H9 (cell line): ENCODE measurements around the gene GMNN. TPM values are rescaled to one million over a fixed set of nuclear protein-coding genes. Genes with fewer than 3 reads are reported as not detected.

ENCODE experiments used
- DNase-seq: peaks from one replicate; pipeline ENCODE4 v3.0.0-alpha.2; 2017
- H2AFZ ChIP-seq: one replicate; pipeline ENCODE4 v1.6.1; 2013; ENCODE audit warnings: mild to moderate bottlenecking, low read length, control low read depth, moderate library complexity
- H2AK5ac ChIP-seq: 2 replicates; pipeline ENCODE4 v1.6.1; 2013; ENCODE audit warnings: low read length, control low read depth, mixed read lengths; ENCODE audit not compliant: insufficient read length
- H2BK120ac ChIP-seq: one replicate; pipeline ENCODE4 v1.6.1; 2013; ENCODE audit warnings: low read depth, mild to moderate bottlenecking, low read length, control low read depth, inconsistent platforms; ENCODE audit not compliant: poor library complexity, severe bottlenecking
- H2BK12ac ChIP-seq: 2 replicates; pipeline ENCODE4 v1.6.1; 2013; ENCODE audit warnings: low read length, control low read depth, mixed read lengths, low read depth; ENCODE audit not compliant: insufficient read length
- H2BK15ac ChIP-seq: 2 replicates; pipeline ENCODE4 v1.6.1; 2013; ENCODE audit warnings: low read depth, low read length, control low read depth
- H2BK20ac ChIP-seq: one replicate; pipeline ENCODE4 v1.6.1; 2013; ENCODE audit warnings: low read depth, mild to moderate bottlenecking, low read length, control low read depth, inconsistent platforms; ENCODE audit not compliant: poor library complexity, severe bottlenecking
- H2BK5ac ChIP-seq: 2 replicates; pipeline ENCODE4 v1.6.1; 2013; ENCODE audit warnings: low read length, control low read depth, mixed read lengths; ENCODE audit not compliant: insufficient read length
- H3K14ac ChIP-seq: 2 replicates; pipeline ENCODE4 v1.6.1; 2013; ENCODE audit warnings: low read length, control low read depth; ENCODE audit not compliant: insufficient read depth
- H3K18ac ChIP-seq: 2 replicates; pipeline ENCODE4 v1.6.1; 2013; ENCODE audit warnings: low read depth, mild to moderate bottlenecking, mixed read lengths, low read length, control low read depth; ENCODE audit not compliant: insufficient read length
- H3K23ac ChIP-seq: 2 replicates; pipeline ENCODE4 v1.6.1; 2013; ENCODE audit warnings: low read length, control low read depth, mixed read lengths, low read depth; ENCODE audit not compliant: insufficient read length
- H3K23me2 ChIP-seq: 2 replicates; pipeline ENCODE4 v1.6.1; 2013; ENCODE audit warnings: low read depth, mild to moderate bottlenecking, mixed read lengths, low read length, control low read depth; ENCODE audit not compliant: insufficient read length, poor library complexity, severe bottlenecking
- H3K27ac ChIP-seq: 2 replicates; pipeline ENCODE4 v1.5.1; 2013; ENCODE audit warnings: low read length, control low read depth, mixed read lengths, low read depth; ENCODE audit not compliant: insufficient read length
- H3K27me3 ChIP-seq: 2 replicates; pipeline ENCODE4 v1.6.1; 2013; ENCODE audit warnings: low read length, control low read depth, inconsistent platforms; ENCODE audit not compliant: insufficient read depth
- H3K4ac ChIP-seq: 2 replicates; pipeline ENCODE4 v1.6.1; 2013; ENCODE audit warnings: low read depth, mild to moderate bottlenecking, control low read depth, inconsistent platforms, low read length, moderate library complexity
- H3K4me1 ChIP-seq: 2 replicates; pipeline ENCODE4 v1.6.1; 2013; ENCODE audit warnings: low read length, control low read depth, inconsistent platforms; ENCODE audit not compliant: insufficient read depth
- H3K4me2 ChIP-seq: 2 replicates; pipeline ENCODE4 v1.6.1; 2013; ENCODE audit warnings: low read length, control low read depth, mixed read lengths; ENCODE audit not compliant: insufficient read length, insufficient read depth
- H3K56ac ChIP-seq: 2 replicates; pipeline ENCODE4 v1.6.1; 2013; ENCODE audit warnings: low read depth, mild to moderate bottlenecking, mixed read lengths, low read length, control low read depth; ENCODE audit not compliant: insufficient read length
- H3K79me1 ChIP-seq: 2 replicates; pipeline ENCODE4 v1.6.1; 2013; ENCODE audit warnings: low read depth, mild to moderate bottlenecking, moderate library complexity, low read length, control low read depth, inconsistent platforms; ENCODE audit not compliant: insufficient read depth, poor library complexity, severe bottlenecking
- H3K79me2 ChIP-seq: 2 replicates; pipeline ENCODE4 v1.6.1; 2013; ENCODE audit warnings: low read length, control low read depth, inconsistent platforms; ENCODE audit not compliant: insufficient read depth
- H3K9ac ChIP-seq: 2 replicates; pipeline ENCODE4 v1.6.1; 2013; ENCODE audit warnings: low read length, control low read depth, mixed read lengths; ENCODE audit not compliant: insufficient read length; ENCODE audit errors: extremely low read depth
- H3K9me3 ChIP-seq: one replicate; pipeline ENCODE4 v1.6.1; 2013; ENCODE audit warnings: low read depth, low read length, inconsistent platforms; ENCODE audit not compliant: control insufficient read depth
- H3T11ph ChIP-seq: one replicate; pipeline ENCODE4 v1.6.1; 2013; ENCODE audit warnings: mild to moderate bottlenecking, low read length, control low read depth, inconsistent platforms
- H4K20me1 ChIP-seq: one replicate; pipeline ENCODE4 v1.6.1; 2013; ENCODE audit not compliant: control insufficient read depth, insufficient read length, insufficient read depth
- H4K5ac ChIP-seq: 2 replicates; pipeline ENCODE4 v1.6.1; 2013; ENCODE audit warnings: low read depth, mild to moderate bottlenecking, mixed read lengths, low read length, control low read depth; ENCODE audit not compliant: insufficient read length
- H4K8ac ChIP-seq: replicated peaks from 2 replicates; pipeline ENCODE4 v1.6.1; 2013; ENCODE audit warnings: low read length, control low read depth, mixed read lengths, low read depth; ENCODE audit not compliant: insufficient read length
- H4K91ac ChIP-seq: 2 replicates; pipeline ENCODE4 v1.6.1; 2013; ENCODE audit warnings: low read depth, mild to moderate bottlenecking, moderate library complexity, mixed read lengths, low read length, control low read depth; ENCODE audit not compliant: insufficient read length
- H3K27ac Mint-ChIP-seq, 3 experiments: 2 replicates in 2 of 3; 3 replicates in 1 of 3; pipeline ENCODE4 v1.8.0; 2020 to 2021; ENCODE audit warnings: mixed read lengths in 3 of 3, mild to moderate bottlenecking in 1 of 3, moderate library complexity in 1 of 3
- H3K27me3 Mint-ChIP-seq: 2 replicates; pipeline ENCODE4 v1.8.0; 2021; ENCODE audit warnings: low read depth, mild to moderate bottlenecking, moderate library complexity, mixed read lengths
- H3K36me3 Mint-ChIP-seq, 3 experiments: 2 replicates in 2 of 3; 3 replicates in 1 of 3; pipeline ENCODE4 v1.8.0; 2020 to 2021; ENCODE audit warnings: low read depth in 3 of 3, mixed read lengths in 3 of 3; ENCODE audit not compliant: insufficient read depth in 1 of 3
- H3K4me1 Mint-ChIP-seq, 2 experiments: 2 replicates each; pipeline ENCODE4 v1.8.0; 2020; ENCODE audit warnings: mixed read lengths in 2 of 2
- H3K4me3 Mint-ChIP-seq, 2 experiments: 2 replicates in 1 of 2; 3 replicates in 1 of 2; pipeline ENCODE4 v1.8.0; 2020 to 2021; ENCODE audit warnings: mild to moderate bottlenecking in 2 of 2, mixed read lengths in 2 of 2, moderate library complexity in 1 of 2
- H3K9me3 Mint-ChIP-seq, 2 experiments: 2 replicates in 1 of 2; 3 replicates in 1 of 2; pipeline ENCODE4 v1.8.0; 2020; ENCODE audit warnings: mild to moderate bottlenecking in 2 of 2, mixed read lengths in 2 of 2, moderate library complexity in 1 of 2
- WGBS: extraction: QIAGEN DNeasy Blood & Tissue Kit; methylation state at CpG from one replicate; pipeline ENCODE4 v1.1.7; 2013; ENCODE audit warnings: missing lambda C conversion rate, low lambda C conversion rate, mixed read lengths; ENCODE audit not compliant: insufficient read length; ENCODE audit errors: extremely low coverage; 5-methylcytosine and 5-hydroxymethylcytosine counted together
- total RNA-seq: library from RNA; stranded (reverse); gene quantifications from 2 replicates; pipeline ENCODE4 v1.2.1, GENCODE V29; 2021
- TF ChIP-seq, protein P1 (sequence below): fragments of 200-600 bp; sonication (generic); conservative IDR thresholded peaks from 3 replicates; pipeline ENCODE4 v1.8.0; 2021; ENCODE audit warnings: antibody characterized with exemption, mild to moderate bottlenecking

GMNN gene
- total RNA-seq, 1 experiment from 2014 or later = 106 TPM

DNA sequence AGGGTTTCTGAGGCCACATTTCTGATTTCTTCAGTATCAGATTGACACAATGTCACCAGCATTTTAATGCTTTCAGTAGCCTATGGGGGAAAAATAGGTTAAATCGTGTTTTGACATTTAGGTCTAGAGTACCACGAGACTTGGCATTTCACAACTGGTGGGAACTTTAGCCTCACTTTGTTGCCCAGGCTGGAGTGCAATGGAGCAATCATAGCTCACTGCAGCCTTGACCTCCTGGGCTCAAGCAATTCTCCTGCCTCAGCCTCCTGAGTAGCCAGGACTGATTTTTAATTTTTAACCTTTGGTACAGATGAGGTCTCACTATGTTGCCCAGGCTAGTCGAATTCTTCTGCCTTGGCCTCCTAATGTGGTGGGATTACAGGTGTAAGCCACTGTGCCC lies 35.0 kb downstream of the GMNN start:
- Histone ChIP-seq H3T11ph (no peak overlapping the region), H3K23me2 (no peaks in the 10 kb centered on the region), H2BK5ac (no peak overlapping the region), H4K8ac (no peak overlapping the region), H2BK12ac (no peak overlapping the region), H3K14ac (no peak overlapping the region), H3K9ac (no peak overlapping the region), H2AK5ac (no peak overlapping the region), H4K20me1 (no peaks in the 10 kb centered on the region), H4K91ac (no peak overlapping the region), H3K4me2 (no peak overlapping the region), H3K4ac (no peak overlapping the region), H2BK15ac (no peak overlapping the region), H4K5ac (no peak overlapping the region), H2BK120ac (no peak overlapping the region), H3K56ac (no peak overlapping the region), H3K9me3 (no peaks in the 10 kb centered on the region), H3K23ac (no peak overlapping the region), H3K4me1 (no peaks in the 10 kb centered on the region), H3K79me1 (no peaks in the 10 kb centered on the region), H3K27me3 (no peaks in the 10 kb centered on the region), H2BK20ac (no peak overlapping the region), H3K79me2 (no peaks in the 10 kb centered on the region), H2AFZ (no peak overlapping the region), H3K27ac (no peak overlapping the region), H3K18ac (no peak overlapping the region)
- WGBS = no CpG with 5 or more reads among the region's 3 CpGs
- DNase-seq = no peak
- no peaks in the 10 kb centered on the region for H3K27me3 Mint-ChIP-seq
- TF ChIP-seq, protein P1, sequence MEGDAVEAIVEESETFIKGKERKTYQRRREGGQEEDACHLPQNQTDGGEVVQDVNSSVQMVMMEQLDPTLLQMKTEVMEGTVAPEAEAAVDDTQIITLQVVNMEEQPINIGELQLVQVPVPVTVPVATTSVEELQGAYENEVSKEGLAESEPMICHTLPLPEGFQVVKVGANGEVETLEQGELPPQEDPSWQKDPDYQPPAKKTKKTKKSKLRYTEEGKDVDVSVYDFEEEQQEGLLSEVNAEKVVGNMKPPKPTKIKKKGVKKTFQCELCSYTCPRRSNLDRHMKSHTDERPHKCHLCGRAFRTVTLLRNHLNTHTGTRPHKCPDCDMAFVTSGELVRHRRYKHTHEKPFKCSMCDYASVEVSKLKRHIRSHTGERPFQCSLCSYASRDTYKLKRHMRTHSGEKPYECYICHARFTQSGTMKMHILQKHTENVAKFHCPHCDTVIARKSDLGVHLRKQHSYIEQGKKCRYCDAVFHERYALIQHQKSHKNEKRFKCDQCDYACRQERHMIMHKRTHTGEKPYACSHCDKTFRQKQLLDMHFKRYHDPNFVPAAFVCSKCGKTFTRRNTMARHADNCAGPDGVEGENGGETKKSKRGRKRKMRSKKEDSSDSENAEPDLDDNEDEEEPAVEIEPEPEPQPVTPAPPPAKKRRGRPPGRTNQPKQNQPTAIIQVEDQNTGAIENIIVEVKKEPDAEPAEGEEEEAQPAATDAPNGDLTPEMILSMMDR = no peak
- H3K9me3 Mint-ChIP-seq = no peaks in the 10 kb centered on the region
- H3K4me3 Mint-ChIP-seq = no peak overlapping the region
- H3K4me1 Mint-ChIP-seq = no peaks in the 10 kb centered on the region
- H3K36me3 Mint-ChIP-seq = 0 out of 7 replicates have a peak, but pooled peaks cover 0 to 3% (median 0%) of the 10 kb centered on the region in 3 experiments
- no peak overlapping the region for H3K27ac Mint-ChIP-seq
